Measurements from ENCODE around the gene METTL15.
"Not testable (repeated sequence)": the region's sequence is repeated elsewhere in the genome, so short reads cannot be mapped to it uniquely, and the experiment has no call there.

METTL15 gene

DNA sequence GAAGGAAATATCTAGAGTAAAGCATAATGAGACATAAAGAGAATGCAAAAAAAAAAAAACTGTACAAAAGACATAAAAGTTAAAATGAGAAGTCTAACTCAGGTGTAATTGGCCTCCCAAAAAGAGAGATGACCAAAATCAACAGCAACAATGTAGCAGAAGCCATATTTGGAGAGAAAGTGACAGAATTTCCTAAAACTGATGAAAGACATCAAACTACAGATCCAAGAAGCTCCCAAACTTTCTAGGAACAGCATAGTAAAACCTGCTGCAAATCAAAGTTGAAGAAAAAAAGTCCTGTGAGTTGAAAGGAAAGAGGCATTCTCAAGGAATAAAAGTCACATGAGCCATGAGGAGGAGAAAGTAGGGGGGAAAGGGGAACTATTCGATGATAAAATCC lies 231.3 kb downstream of the METTL15 start:
- no peak for DNase-seq
- TF ChIP-seq POLR2A (IDR thresholded peaks at IDR 0.05; ENCODE audit: low read length) (no peak), GATA1 (IDR thresholded peaks at IDR 0.05; ENCODE audit: low read depth, low read length) (no peak)

- peak; percentile 11 to 12 for DNase-seq
- TF ChIP-seq POLR2A (IDR thresholded peaks at IDR 0.05; ENCODE audit: low read length) (no peak), GATA1 (IDR thresholded peaks at IDR 0.05; ENCODE audit: low read depth, low read length) (no peak)
These were observed 234.5 kb downstream of the METTL15 start for GRCh38 chr11:28342716-28343115.

GRCh38 chr11:28343304-28344233 lies 235.4 kb downstream of the METTL15 start:
- DNase-seq: peak; percentile 70 to 75
- TF ChIP-seq POLR2A (IDR thresholded peaks at IDR 0.05; ENCODE audit: low read length) (no peak), GATA1 (IDR thresholded peaks at IDR 0.05; ENCODE audit: low read depth, low read length) (no peak)

DNA sequence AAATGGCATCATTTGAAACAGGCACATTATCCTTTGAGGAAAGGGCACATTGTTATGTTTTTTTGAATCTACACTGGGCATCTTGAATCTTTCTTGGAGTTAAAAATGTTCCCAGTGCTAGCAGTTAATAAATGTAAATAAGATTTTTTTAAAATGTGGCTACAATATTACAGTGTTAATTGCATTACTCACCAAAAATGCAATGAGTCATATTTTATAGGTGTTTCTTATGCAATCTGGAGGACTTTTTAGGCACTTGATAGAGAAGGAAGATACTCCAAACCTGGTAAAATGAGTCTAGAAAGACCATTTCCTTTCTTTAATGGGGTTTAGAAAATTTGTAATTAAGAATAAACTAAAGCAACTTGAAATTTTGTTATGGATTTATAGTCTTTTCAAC lies 238.0 kb downstream of the METTL15 start:
- TF ChIP-seq GATA1 (IDR thresholded peaks at IDR 0.05; ENCODE audit: low read depth, low read length) (no peak), POLR2A (IDR thresholded peaks at IDR 0.05; ENCODE audit: low read length) (no peak)
- no peak for DNase-seq

GRCh38 chr11:28346721-28347120 lies 238.5 kb downstream of the METTL15 start:
- no peak for TF ChIP-seq POLR2A (IDR thresholded peaks at IDR 0.05; ENCODE audit: low read length)
- no peak for TF ChIP-seq GATA1 (IDR thresholded peaks at IDR 0.05; ENCODE audit: low read depth, low read length)
- no peak for DNase-seq

GRCh38 chr11:28347371-28347770 lies 239.2 kb downstream of the METTL15 start:
- no peak for TF ChIP-seq POLR2A (IDR thresholded peaks at IDR 0.05; ENCODE audit: low read length)
- TF ChIP-seq GATA1 (IDR thresholded peaks at IDR 0.05; ENCODE audit: low read depth, low read length): no peak
- no peak for DNase-seq

DNA sequence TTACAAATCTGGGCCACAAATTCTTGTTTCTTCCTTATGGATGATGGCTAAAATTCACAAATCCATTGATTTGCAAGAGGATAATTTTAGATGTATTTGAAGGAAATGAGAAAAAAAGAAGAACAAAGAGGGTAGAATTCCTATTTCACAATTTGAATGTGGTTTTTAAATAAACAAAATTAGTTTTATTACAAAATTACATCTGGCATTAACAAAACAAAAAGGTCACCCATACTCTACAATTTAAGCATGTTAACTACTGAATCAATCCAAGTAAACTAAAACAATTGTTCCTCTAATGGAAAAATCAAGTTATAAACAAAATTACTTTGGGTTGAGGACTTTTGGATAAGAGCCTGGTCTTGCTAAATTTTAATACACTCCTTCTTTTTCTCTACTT lies 242.0 kb downstream of the METTL15 start:
- DNase-seq: no peak
- no peak for TF ChIP-seq GATA1 (IDR thresholded peaks at IDR 0.05; ENCODE audit: low read depth, low read length)
- no peak for TF ChIP-seq POLR2A (IDR thresholded peaks at IDR 0.05; ENCODE audit: low read length)

DNA sequence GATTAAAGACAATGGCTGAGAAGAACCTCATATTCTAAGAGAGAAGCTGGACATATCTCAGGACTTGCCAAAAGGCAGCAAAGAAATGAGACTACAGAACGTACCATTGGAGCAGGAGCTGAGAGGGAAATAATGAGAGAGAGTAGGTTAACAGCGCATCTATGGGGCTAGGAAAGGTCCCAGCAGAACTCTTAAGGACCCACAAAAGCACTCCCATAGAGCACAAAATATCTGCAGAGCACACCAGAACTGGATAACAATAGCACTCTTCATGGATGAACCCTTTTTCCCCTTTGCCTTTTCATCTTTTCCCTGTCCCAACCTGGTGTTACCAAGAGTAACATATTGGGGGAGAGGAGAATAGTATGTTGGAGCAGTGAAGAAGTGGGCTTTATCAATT lies 245.8 kb downstream of the METTL15 start:
- TF ChIP-seq GATA1 (IDR thresholded peaks at IDR 0.05; ENCODE audit: low read depth, low read length) (no peak), POLR2A (IDR thresholded peaks at IDR 0.05; ENCODE audit: low read length) (no peak)
- no peak for DNase-seq

DNA sequence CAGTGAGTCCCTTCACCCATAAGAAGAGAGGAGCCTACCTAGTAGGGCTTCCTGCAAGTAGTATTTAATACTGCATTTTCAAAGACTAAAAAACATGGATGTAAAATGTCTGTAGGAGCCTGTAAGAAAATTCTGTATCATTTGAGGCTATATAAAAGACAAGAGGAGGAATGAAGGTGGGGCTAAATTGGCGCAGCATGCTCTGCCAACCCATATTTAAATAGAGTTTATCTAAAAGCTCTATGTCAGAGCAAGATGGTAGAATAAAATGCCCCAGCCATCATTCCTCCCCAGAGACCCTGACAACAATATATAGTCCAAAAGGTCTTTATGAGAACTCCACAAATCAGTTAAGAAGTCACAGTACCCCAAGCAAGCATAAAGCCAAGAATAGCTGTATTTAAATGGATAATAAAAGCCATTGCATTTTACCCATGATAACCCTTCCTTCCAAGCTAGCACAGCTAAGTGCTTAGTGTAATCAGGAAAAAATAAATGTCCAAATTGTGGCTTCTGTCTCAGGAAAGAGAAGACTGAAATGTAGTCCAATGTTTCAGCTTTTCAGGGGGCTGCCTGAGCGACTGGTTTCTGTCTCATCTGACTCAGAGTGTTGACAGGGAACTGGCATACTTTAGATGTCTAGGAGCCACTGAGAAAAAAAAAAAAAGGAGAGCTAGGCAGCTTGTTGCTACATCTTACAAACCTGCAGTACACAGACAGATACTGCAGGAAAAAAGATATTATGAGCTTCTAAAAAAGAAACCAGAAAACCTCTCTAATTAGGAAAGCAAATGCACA lies 258.6 kb downstream of the METTL15 start:
- no peak for TF ChIP-seq POLR2A (IDR thresholded peaks at IDR 0.05; ENCODE audit: low read length)
- TF ChIP-seq GATA1 (IDR thresholded peaks at IDR 0.05; ENCODE audit: low read depth, low read length): no peak
- no peak for DNase-seq

DNA sequence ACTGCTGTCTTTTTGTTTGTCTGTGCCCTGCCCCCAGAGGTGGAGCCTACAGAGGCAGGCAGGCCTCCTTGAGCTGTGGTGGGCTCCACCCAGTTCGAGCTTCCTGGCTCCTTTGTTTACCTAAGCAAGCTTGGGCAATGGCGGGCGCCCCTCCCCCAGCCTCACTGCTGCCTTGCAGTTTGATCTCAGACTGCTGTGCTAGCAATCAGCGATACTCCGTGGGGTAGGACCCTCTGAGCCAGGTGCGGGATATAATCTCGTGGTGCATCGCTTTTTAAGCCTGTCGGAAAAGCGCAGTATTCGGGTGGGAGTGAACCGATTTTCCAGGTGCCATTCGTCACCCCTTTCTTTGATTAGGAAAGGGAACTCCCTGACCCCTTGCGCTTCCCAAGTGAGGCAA lies 269.9 kb downstream of the METTL15 start:
- DNase-seq: not testable (repeated sequence)
